ENCODE measurements around the gene BET1L.
A peak's percentile ranks its signal among the peaks of the same experiment; 100 is the strongest.
"Not testable (repeated sequence)": the region's sequence is repeated elsewhere in the genome, so short reads cannot be mapped to it uniquely, and the experiment has no call there.

The BET1L gene

DNA sequence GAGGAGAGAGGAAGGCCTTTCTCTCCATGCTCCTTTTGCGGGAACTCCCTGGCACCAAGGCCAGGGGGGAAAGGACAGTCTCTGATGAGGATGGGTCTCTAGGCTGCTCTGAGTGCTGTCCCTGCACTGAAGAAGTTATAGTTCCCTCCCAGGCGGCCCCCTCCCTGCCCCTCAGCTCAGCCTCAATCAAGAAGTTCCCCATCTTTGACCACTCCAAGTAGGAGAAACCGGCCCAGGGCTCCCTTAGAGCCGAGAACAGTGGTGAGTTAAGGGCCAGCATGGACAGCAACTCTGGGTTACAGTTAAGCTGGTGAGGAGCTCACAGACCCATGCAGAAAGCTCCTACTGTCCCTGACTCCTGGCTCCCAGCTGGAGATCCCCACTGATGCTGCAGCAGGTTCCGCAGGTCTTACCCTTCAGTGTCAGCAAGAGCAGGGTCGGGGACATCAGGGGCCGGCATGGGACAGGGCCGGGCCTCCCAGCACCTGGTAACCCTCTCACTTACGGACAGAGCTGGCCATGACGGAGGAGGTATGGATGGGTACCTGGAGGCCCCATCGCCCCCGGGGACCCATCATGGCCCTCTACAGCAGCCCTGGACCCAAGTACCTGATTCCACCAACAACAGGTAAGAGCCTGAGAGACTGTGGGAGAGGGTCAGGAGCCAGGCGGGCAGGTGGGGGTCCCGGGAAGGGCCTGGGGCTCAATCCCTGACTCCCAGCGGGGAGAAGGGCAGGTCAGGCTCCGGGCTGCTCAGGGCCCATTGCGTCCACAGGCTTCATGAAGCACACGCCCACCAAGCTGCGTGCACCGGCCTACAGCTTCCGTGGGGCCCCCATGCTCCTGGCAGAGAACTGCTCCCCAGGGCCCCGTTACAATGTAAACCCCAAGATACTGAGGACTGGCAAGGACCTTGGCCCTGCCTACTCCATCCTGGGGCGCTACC, 10.1 kb downstream of the BET1L start:
- DNase-seq (ENCODE audit: low read depth in 2 of 2), result no peak

DNA sequence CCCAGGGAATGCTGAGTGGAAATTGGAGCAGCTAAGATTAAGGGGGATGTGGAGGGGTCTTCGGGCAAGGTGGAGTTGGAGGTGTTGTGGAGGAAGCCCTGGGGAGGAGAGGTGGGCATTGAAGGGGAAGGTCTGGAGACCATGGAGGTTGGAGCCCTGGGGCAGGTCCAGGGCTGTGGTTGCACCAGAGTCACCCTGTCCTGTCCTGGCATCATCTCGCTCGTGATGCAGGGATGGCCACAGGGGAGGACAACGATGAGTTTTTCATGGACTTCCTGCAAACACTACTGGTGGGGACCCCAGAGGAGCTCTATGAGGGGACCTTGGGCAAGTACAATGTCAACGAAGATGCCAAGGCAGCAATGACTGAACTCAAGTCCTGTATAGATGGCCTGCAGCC, 13.7 kb downstream of the BET1L start:
- not testable (repeated sequence) for DNase-seq (ENCODE audit: low read depth in 2 of 2)

DNA sequence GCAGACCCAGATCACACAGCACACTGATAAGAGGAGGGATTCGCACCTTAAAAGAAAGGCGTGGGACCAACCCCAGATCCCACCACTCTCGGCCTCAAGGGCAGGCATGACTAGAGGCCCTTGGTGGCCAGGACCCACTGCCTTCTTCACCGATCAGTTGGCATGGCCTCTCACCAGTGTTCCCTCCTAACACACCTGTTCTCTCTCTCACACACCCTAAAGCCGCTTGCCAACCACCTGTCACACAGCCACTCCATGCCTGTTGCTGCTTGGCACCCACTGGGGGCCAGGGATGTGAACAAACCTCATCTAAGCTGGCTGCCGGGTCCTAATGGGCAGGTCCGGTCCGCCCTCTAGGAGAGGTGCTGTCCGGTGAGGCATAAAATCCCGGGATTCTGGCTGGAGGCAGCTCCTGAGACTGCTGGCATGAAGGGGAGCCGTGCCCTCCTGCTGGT, 14.5 kb downstream of the BET1L start, which contains the start of gene SCGB1C1:
Gene SCGB1C1, plus strand, starts transcription at position 405 of the 455 bp plus-strand sequence. Its CDS starts 22 bp downstream, at position 427.
- DNase-seq (ENCODE audit: low read depth in 2 of 2), result not testable (repeated sequence)

DNA sequence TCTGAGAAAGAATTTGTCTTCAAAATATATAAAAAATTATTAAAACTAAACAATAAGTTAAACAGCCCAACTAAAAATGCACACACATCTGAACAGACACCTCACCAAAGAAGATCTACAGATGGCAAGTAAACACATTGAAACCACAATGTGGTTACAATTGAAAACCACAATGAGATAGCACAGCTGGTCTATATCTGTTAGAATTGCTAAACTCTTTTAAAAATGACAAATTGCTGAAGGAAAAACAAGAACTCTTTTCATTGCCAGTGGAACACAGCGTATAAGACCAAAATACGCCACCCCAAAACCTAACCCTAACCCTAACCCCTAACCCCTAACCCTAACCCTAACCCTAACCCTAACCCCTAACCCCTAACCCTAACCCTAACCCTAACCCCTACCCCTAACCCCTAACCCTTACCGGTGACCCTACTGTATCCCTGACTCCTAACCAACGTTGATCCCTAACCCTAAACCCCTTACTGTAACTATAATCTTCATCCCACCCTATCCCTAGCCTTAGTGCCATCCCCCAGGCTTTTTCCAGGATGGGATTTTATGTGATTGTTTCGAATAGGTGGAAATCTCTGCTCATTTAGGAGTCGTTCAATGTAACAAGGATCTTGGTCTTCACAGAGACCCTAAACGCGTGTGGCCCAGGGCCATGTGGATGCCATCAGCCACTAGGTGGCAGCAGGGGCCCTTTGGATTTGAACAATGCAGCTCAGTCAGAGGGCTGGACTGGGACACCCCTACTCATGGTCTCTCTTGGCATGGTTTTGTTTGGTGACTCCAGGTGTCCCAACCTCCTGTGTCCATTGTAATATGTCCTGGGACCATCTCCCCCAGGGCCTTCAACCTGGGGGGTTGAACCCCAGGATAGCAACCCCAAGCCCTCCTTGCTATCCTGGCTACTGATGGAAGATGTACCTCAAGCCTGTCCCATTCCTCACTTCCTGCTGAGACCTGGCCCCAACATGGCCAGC, 15.4 kb downstream of the BET1L start:
- not testable (repeated sequence) for DNase-seq (ENCODE audit: low read depth in 2 of 2)

DNA sequence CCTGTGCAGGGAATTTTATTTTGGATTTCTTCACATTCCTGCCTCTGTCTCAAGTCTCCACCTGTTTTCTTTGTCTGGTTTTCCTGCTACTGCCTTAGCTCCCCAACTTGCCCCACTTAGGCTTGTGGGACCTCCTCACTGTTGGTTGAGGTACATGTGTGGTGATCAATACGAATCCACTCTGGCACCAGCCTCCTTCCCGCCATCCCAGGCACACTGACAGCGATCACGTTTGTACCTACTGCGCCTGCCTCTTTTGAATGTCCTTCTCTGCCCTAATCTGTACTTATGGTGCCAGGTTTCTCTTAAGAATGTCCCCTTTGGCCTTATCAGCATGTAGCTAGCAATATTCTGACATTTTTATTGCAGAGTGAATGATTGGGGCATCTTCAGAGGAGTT, 16.7 kb downstream of the BET1L start:
- not testable (repeated sequence) for DNase-seq (ENCODE audit: low read depth in 2 of 2)

DNA sequence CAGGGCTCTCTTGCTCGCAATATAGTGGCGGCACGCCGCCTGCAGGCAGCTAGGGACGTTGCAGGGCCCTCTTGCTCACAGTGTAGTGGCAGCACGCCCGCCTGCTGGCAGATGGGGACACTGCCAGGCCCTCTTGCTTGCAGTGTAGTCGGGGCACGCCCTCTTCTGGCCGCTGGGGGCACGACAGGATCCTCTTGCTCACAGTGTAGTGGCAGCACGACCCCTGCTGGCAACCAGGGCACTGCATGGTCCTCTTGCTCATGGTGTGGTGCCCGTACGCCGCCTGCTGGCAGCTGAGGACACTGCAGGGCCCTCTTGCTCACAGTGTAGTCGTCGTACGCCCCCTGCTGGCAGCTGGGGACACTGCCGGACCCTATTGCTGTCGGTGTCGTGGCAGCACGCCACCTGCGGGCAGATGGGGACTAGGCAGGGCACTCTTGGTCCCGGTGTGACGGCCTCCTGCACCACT, 17.3 kb downstream of the BET1L start:
- peak in 1 of 2 donors; percentile 54 for DNase-seq (ENCODE audit: low read depth in 2 of 2)

DNA sequence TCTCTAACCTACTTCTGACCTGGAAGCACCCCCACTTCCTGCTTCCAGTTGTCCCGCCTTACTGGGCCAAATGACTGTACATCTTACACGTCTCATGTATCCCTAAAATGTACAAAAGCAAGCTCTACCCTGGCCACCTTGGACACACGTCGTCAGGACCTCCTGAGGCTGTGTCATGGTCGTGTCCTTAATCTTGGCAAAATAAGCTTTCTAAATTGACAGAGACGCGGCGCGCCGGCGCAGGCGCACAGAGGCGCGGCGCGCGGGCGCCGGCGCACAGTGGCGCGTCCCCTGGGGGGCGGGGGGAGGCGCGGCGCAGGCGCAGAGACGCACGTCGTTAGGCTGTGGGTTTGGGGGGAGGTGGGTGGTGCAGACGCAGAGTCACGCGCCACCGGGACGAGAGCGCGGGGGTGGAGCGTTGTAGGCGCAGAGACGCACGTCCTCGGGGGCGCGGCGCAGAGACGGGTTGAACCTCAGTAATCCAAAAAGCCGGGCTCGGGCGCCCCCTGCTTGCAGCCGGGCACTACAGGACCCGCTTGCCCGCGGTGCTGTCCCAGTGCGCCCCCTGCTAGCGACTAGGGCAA, 17.9 kb downstream of the BET1L start:
- DNase-seq (ENCODE audit: low read depth in 2 of 2), result not testable (repeated sequence)

DNA sequence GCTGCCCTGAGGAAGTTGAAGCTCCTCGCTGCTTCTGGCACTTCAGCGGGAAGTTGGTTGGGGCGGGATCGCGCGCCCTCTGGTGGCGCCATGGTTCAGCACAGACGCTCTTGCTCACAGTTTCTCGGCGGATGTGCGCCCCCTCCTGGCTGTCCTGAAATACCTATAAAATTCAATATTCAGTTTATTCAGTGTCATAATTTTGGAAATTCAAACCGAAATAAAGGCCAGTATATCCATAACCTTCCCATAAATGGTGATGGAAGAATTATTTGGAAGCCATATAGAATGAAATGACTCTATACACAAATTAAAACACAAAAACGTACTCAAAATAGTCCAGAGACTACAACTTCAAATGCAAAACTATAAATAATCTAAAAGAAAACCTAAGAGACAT, 27.0 kb downstream of the BET1L start:
- not testable (repeated sequence) for DNase-seq (ENCODE audit: low read depth in 2 of 2)

Measured in stimulated activated CD4-positive, alpha-beta T cell treated with anti-CD3 and anti-CD28 coated beads, Interleukin-4, amount 100 ng/mL, for 48 hours (primary cell).